Neural progenitor cell (in vitro differentiated cells): ENCODE data around the gene HBG2.
"Not testable (repeated sequence)": the region's sequence is repeated elsewhere in the genome, so short reads cannot be mapped to it uniquely, and the experiment has no call there.

ENCODE experiments used
- CTCF ChIP-seq: fragments of 200-600 bp; sonication (generic); IDR thresholded peaks from 2 replicates; pipeline ENCODE4 v1.5.1; 2017; ENCODE audit warnings: antibody characterized with exemption, mild to moderate bottlenecking
- EZH2 ChIP-seq: fragments of 200-600 bp; sonication (generic); IDR thresholded peaks from 2 replicates; pipeline ENCODE4 v1.6.1; 2017; ENCODE audit warnings: antibody characterized with exemption, mild to moderate bottlenecking, moderate library complexity
- EZH2phosphoT487 ChIP-seq: fragments of 200-600 bp; sonication (generic); IDR thresholded peaks from 2 replicates; pipeline ENCODE4 v1.6.1; 2017; ENCODE audit warnings: antibody characterized with exemption

- not testable (repeated sequence) for TF ChIP-seq CTCF, EZH2, EZH2phosphoT487
These were observed 4.7 kb downstream of the HBG2 start, which contains the start of gene HBG1 for GRCh38 chr11:5249807-5250396.
